Endometrial microvascular endothelial cells (primary cell): ENCODE data around the gene DMKN. TPM values are rescaled to one million over a fixed set of nuclear protein-coding genes. Genes with fewer than 3 reads are reported as not detected.
"Not testable (repeated sequence)": the region's sequence is repeated elsewhere in the genome, so short reads cannot be mapped to it uniquely, and the experiment has no call there.

ENCODE experiments used
- in situ Hi-C: cut with HindIII; loops from 2 replicates; pipeline ENCODE4 v1.10.0; 2017; ENCODE audit warnings: low sequenced_read_pairs, low pct_unique_long_range_greater_than_20kb; ENCODE audit errors: inconsistent ontology term
- total RNA-seq: library from RNA; depleted of rRNA; stranded (reverse); fragments of >200 nt; gene quantifications from one replicate; pipeline ENCODE4 v1.2.3, GENCODE V29; 2015; ENCODE audit errors: inconsistent ontology term

DMKN gene
- total RNA-seq, 1 donor from 2014 or later, result not detected

DNA sequence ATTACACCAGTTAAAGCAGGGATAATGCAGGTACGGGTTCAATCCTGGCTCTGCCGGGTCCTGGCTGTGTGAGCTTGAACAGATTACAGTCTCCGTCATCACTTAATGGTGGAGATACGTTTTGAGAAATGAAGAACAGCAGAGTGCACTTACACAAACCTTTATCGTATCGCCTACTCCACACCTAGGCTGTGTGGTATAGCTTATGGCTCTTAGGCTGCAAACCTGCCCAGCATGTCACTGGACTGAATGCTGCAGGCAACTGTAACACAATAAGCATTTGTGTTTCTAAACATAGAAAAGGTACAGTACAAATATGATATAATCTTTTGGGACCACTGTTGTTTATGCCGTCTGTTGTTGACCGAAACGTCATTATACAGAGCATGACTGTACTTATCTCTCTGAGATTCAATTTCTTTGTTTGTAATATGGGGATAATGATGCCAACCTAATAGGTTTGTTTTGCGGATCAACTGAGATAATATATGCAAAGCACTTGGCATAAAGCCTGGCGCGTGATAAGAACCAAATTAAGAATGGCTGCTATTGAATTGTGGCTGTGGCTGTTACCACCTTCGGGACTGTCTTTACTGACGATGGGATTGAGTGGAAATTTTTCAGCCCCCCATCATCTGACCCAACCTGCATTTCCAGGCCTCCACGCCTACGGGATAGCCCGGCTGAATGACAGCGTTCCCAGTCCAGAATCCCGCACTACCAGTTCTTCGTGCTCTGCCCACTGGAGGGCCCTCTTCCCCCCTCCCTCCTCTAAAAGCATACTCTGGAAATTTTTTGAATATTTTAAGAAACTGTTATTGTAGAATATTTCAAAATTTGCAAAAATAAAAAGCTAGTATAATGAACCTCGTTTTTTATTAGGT lies 34.4 kb downstream of the DMKN start:
- in situ Hi-C loops, result no loop called here

DNA sequence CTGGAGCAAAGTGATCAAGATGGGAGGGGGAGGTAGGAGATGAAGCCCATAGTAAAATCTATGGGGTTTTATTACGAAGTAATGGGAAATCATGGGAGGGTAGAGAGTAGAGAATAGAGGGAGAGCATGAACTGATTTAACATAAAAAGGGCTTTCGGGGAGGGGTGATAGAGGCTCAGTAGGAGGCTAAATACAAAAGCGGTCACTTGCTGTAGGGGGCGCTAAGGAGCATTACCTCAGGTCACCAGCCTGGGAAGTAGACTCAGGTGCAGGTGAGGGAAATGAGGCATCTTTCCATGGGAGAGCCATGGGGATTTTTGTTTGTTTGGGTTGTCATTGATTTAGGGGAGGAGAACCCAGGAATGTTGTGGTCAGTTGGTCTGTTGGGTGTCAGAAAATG lies 37.3 kb downstream of the DMKN start:
- in situ Hi-C loops, result no loop called here

DNA sequence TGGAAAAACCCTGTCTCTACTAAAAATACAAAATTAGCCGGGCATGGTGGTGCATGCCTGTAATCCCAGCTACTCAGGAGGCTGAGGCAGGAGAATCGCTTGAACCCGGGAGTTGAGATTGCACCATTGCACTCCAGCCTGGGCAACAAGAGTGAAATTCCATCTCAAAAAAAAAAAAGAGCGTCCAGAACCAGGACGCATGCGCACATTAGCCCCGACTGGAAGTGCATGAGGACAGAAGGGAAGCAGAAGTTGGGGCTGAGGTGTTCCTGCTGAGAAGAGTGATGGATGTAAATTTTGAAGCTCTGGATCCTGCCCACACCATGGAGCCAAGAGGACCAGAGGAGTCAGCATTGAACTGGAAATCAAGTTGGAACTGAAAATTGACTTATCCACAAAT lies 38.9 kb downstream of the DMKN start:
- in situ Hi-C loops, result not testable (repeated sequence)

DNA sequence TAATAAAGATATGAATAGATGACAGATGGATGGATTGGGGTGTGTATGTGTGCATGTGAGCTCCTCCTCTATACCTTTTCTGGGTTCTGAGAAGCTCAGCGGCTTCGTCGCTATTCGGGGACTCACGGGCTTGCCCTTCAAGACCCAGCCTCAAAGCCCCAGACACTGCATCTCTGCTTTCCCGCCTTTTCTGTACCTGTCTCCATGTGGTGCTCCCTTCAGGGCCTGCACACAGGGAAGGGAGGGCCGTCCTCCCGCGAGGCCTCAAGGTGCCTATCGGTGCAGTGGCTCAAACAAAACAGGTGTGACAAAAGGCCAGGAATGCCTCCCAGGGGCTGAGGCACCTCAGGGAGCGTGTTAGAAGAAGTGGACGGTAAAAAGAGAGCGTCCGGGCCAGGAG lies 39.3 kb downstream of the DMKN start:
- in situ Hi-C loops, result no loop called here

DNA sequence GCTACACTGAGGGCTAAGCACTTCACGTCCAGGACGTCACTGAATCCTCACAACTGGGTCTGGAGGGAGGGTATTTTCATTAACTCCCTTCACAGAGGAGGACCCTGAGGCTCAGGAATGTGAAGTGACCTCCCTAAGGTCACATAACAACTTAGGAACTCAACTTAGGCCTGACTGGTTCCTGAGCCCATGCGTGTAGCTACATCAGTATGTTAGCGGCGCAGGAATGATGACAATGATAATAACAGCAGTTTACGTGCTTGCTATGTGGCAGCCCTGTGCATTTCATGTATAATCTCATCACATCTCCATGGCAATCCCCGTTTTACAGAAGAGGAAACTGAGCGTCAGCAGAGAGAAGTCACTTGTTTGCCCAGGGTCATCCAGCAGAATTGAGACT lies 41.5 kb downstream of the DMKN start:
- in situ Hi-C loops, result no loop called here

DNA sequence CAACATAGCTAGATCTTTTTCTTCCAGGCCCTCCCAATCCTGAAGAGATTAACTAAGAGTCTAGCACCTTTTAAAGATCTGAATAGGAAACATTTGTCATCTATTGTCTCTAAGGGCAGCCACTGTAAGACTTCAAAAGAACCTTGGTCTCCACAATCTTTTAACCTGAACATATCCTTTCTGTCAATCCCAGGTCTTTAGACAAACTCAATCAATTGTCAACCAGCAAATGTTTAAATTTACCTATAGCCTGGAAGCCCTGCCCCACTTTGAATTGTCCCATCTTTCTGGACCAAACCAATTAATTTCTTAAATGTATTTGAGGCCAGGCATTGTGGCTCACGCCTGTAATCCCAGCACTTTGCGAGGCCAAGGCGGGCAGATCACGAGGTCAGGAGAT lies 42.4 kb downstream of the DMKN start:
- in situ Hi-C loops, result not testable (repeated sequence)

DNA sequence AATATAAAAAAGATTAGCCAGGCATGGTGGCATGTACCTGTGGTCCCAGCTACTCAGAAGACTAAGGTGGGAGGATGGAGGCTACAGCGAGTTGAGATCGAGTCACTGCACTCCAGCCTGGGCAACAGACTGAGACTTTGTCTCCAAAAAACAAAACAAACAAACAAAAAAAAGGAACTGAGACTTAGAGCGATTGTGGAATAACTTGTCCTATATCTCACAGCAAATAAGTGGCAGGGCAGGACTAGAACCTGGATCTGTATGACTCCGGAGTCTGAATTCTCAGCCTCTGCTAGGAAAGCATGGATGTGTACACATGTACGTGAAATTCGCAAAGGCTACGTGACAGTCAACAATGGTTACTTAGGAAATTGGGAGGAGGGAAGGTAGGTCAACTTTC lies 43.3 kb downstream of the DMKN start:
- in situ Hi-C loops, result no loop called here

GRCh38 chr19:35468637-35469036 lies 44.8 kb downstream of the DMKN start:
- in situ Hi-C loops, result no loop called here

GRCh38 chr19:35466259-35466658 lies 47.2 kb downstream of the DMKN start:
- in situ Hi-C loops, result no loop called here

DNA sequence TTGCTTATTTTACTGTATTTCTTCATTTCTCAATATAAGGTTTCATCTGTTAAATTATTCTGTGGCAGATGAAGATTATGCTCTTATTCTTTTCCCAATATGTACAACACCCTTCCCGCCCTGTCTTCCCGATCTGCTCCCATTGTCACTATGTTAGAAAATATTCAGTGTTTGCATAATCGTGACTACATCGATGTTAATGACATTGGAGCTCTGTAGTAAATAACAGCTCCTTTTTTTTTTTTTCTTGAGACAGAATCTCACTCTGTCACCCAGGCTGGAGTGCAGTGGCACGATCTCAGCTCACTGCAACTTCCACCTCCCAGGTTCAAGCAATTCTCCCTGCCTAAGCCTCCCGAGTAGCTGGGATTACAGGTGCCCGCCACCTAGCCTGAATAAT lies 50.5 kb downstream of the DMKN start:
- in situ Hi-C loops, result not testable (repeated sequence)

GRCh38 chr19:35462476-35462953 lies 50.9 kb downstream of the DMKN start:
- in situ Hi-C loops, result no loop called here

DNA sequence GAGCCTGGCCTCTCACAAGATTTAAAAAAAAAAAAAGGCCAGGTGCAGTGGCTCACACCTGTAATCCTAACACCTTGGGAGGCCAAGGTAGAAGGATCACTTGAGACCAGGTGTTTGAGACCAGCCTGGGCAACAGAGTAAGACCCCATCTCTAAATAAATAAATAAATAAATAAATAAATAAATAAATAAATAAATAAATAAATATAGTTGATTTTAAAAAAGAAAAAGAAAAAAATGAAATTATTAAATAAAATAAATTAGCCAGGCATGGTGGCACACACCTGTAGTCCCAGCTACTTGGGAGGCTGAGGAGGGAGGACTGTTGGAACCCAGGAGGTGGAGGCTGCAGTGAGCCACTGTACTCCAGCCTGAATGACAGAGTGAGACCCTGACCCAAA lies 51.7 kb downstream of the DMKN start:
- in situ Hi-C loops, result not testable (repeated sequence)

- in situ Hi-C loops, result no loop called here
Measured at GRCh38 chr19:35461060-35461459, 52.4 kb downstream of the DMKN start.

DNA sequence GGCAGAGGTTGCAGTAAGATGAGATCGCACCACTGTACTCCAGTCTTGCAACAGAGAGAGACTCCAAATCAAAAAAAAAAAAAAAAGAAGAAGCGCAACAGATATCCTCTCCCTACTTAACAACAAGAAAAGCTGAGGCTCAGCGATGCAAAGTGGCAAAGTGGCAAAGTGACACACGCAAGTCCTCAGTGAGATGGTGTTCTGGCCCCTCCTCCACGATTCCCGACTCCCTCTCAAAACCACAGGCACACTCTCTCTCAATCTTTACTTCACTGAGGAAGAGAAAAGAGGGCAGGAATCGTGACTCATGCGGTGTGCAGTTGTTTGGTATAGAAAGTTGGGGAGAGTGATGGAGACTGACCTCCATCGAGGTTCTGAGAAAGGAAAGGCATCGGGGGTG lies 52.8 kb downstream of the DMKN start:
- in situ Hi-C loops, result no loop called here

DNA sequence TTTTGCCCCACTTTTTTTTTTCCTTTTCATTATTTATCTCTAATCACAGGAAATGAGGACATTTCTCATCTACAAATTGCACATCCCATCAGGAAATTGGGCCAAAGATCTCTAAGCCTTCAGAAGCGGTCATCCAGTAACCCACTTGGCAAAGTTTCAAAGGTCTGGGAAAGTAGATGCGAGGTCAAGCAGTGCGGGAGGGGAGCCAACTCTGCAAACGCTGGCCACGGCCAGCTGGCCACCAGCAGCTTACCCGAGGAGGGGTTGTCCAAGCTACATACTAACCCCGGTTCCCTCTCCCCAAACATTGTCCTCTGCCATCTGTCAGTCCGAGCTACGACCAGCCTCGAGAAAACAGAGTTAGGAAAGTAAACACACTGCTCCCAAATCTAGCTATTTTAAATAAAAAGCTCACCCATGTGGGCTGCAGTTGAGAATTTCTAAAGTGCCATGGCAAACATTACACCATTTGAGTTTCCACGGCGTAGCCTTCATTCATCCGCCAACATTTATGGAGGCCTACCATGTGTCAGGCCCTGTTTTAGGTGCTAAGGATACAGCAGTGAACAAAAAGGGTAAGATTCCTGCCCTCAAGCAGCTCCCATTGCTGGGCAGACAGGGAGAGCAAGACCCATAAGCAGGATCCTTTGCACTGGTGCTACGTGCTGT lies 53.9 kb downstream of the DMKN start:
- in situ Hi-C loops, result no loop called here

GRCh38 chr19:35458731-35459391 lies 54.6 kb downstream of the DMKN start:
- in situ Hi-C loops, result no loop called here

DNA sequence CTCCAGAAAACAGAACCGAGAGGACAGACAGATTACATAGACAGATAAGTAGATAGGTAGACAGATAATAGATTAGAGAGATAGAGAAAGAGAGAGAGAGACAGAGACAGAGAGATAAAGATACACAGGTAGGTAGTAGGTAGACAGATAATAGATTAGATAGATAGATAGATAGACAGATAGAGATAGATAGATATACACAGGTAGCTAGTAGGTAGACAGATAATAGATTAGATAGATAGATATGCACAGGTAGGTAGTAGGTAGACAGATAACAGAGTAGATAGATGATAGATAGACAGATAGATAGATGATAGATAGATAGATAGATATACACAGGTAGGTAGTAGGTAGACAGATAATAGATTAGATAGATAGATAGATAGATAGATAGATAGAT lies 55.3 kb downstream of the DMKN start:
- in situ Hi-C loops, result no loop called here

- in situ Hi-C loops, result no loop called here
Measured at GRCh38 chr19:35457173-35457572, 56.3 kb downstream of the DMKN start.

- in situ Hi-C loops, result no loop called here
Measured at GRCh38 chr19:35455616-35456201, 57.7 kb downstream of the DMKN start.
